ENCODE data around the gene KCTD17. TPM values are rescaled to one million over a fixed set of nuclear protein-coding genes. Genes with fewer than 3 reads are reported as not detected.

Gene KCTD17
- total and polyA plus RNA-seq, 2 of the 4 experiments (the other 2 are of a cell fraction): 28.3 to 37.3 TPM

DNA sequence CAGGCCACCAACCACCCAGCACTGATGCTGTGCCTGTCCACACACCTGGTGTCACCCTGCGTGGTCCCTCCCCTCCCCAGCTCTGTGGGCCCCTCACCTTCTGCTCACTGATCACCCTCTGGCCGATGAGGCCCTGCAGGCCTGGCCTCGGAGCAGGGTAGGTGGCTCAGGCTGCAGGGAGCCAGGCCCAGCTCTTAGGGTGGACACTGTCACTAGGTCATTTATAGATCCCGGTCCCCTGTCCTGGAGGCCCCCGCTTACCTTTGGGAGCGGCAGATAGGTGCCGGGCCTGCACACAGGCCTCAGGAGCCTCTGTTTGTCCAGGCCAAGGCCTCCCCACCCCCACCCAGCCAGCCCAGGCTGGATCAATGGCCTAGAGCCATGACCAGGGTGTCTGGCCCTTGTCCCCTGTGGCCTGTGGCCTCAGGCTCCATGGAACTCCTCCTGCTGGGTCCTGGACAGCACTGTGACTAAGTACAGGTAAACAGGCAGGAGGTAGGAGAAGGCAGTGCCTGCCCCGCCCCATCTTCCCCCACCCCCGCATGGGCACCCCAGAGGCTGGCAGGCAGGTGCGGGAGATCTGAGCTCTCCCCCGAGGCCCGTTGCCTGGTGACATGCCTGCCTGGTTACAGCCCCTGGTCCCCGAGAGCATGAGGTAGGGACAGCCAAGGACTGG is 57.8 kb downstream of the KCTD17 start, which contains the start of gene TMPRSS6:
Gene TMPRSS6 (minus strand): TSS at position 472 of the 676 bp plus-strand sequence. CDS start 6,296 bp downstream, outside the sequence.
- ATAC-seq (ENCODE audit: low read depth) (no peak), DNase-seq (no peak)
- Histone ChIP-seq H3K27ac (ENCODE audit: insufficient read depth, low read length) (no peak within 1 kb of the TSS), H3K9me3 (ENCODE audit: control insufficient read depth, insufficient read depth, low read length) (no peaks in the 10 kb centered on the region), H3K23ac (ENCODE audit: low read depth, low read length) (no peak within 1 kb of the TSS), H3K4ac (ENCODE audit: low read depth, low read length) (no peak within 1 kb of the TSS), H4K20me1 (ENCODE audit: insufficient read depth, low read length) (no peaks in the 10 kb centered on the region), H2BK15ac (ENCODE audit: low read depth, low read length) (no peak within 1 kb of the TSS), H4K8ac (ENCODE audit: low read depth in 2 of 2, low read length in 2 of 2) (no peak within 1 kb of the TSS), H3K4me3 (ENCODE audit: insufficient read depth, low read depth, low read length) (no peak within 1 kb of the TSS), H2BK20ac (ENCODE audit: low read depth, low read length) (no peak within 1 kb of the TSS), H4K5ac (ENCODE audit: low read depth, low read length) (no peak within 1 kb of the TSS), H2AK5ac (ENCODE audit: low read depth, low read length) (no peak within 1 kb of the TSS), H4K91ac (ENCODE audit: insufficient read depth, low read depth, low read length) (no peak within 1 kb of the TSS), H3K9ac (ENCODE audit: low read depth, low read length) (no peak within 1 kb of the TSS), H3K9me1 (ENCODE audit: insufficient read depth, low read length) (no peaks in the 10 kb centered on the region; the same call in 1 of the 2 replicates), H3K36me3 (ENCODE audit: control insufficient read depth, insufficient read depth, low read length) (no peaks in the 10 kb centered on the region), H2AK9ac (replicated peaks; ENCODE audit: low read depth, low read length, poor library complexity) (no peak within 1 kb of the TSS), H2AFZ (replicated peaks; ENCODE audit: low read length, poor library complexity) (no peak within 1 kb of the TSS), H2BK5ac (ENCODE audit: low read depth, low read length, poor library complexity, severe bottlenecking) (no peak within 1 kb of the TSS), H3K14ac (replicated peaks; ENCODE audit: low read depth, low read length) (no peak within 1 kb of the TSS), H3K79me1 (ENCODE audit: low read depth in 1 of 2, low read length in 2 of 2) (no peaks in the 10 kb centered on the region), H3K18ac (ENCODE audit: low read depth, low read length) (no peak within 1 kb of the TSS), H3K4me2 (ENCODE audit: low read depth, low read length) (no peak within 1 kb of the TSS), H3K27me3 (ENCODE audit: control insufficient read depth, insufficient read depth, low read length) (peaks cover 49% of the 10 kb centered on the region), H3K56ac (ENCODE audit: extremely low read depth, insufficient read depth, low read length) (no peak within 1 kb of the TSS), H3K4me1 (ENCODE audit: control insufficient read depth, insufficient read depth, low read length) (no peaks in the 10 kb centered on the region), H2BK120ac (ENCODE audit: low read depth, low read length) (no peak within 1 kb of the TSS)
- dilution Hi-C loops (cut with HindIII; ENCODE audit: low sequenced_read_pairs, unreplicated experiment): no loop called here
- in situ Hi-C loops (cut with MboI; ENCODE audit: low sequenced_read_pairs): no loop called here
- intact Hi-C loops (cut with micrococcal nuclease): no loop called here
- 47% methylated on average over 3 of the region's 13 CpGs; no CpG with 5 or more reads in 1 of the 2 experiments for WGBS, 2 experiments (ENCODE audit: extremely low coverage in 2 of 2, insufficient read length in 1 of 2)
- no TSS peak for BruUV-seq (replicated peaks)
- TF ChIP-seq, protein P1, sequence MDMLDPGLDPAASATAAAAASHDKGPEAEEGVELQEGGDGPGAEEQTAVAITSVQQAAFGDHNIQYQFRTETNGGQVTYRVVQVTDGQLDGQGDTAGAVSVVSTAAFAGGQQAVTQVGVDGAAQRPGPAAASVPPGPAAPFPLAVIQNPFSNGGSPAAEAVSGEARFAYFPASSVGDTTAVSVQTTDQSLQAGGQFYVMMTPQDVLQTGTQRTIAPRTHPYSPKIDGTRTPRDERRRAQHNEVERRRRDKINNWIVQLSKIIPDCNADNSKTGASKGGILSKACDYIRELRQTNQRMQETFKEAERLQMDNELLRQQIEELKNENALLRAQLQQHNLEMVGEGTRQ (IDR thresholded peaks at IDR 0.05; ENCODE audit: low read depth, low read length): no peak
- no peak for TF ChIP-seq CHD1 (IDR thresholded peaks at IDR 0.05; ENCODE audit: low read depth, low read length)
- TF ChIP-seq RCOR1 (IDR thresholded peaks at IDR 0.05; ENCODE audit: insufficient replicate concordance, low read length): no peak
- TF ChIP-seq MXI1 (IDR thresholded peaks at IDR 0.05; ENCODE audit: borderline replicate concordance, low read depth, low read length): no peak
- no peak for TF ChIP-seq CEBPB (IDR thresholded peaks at IDR 0.05; ENCODE audit: low read depth, low read length)
- TF ChIP-seq FOS (IDR thresholded peaks at IDR 0.05; ENCODE audit: low read depth, low read length): no peak
- TF ChIP-seq MAFK (IDR thresholded peaks at IDR 0.05; ENCODE audit: low read depth, low read length): no peak
- no peak for TF ChIP-seq MAZ (IDR thresholded peaks at IDR 0.05; ENCODE audit: borderline replicate concordance, low read depth, low read length)
- TF ChIP-seq, protein P2, sequence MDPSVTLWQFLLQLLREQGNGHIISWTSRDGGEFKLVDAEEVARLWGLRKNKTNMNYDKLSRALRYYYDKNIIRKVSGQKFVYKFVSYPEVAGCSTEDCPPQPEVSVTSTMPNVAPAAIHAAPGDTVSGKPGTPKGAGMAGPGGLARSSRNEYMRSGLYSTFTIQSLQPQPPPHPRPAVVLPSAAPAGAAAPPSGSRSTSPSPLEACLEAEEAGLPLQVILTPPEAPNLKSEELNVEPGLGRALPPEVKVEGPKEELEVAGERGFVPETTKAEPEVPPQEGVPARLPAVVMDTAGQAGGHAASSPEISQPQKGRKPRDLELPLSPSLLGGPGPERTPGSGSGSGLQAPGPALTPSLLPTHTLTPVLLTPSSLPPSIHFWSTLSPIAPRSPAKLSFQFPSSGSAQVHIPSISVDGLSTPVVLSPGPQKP (IDR thresholded peaks at IDR 0.05; ENCODE audit: borderline replicate concordance, low read depth, low read length): no peak
- no peak for TF ChIP-seq RAD21 (IDR thresholded peaks at IDR 0.05; ENCODE audit: low read length)
- no peak for TF ChIP-seq BHLHE40 (IDR thresholded peaks at IDR 0.05; ENCODE audit: low read depth, low read length)
- TF ChIP-seq RFX5 (IDR thresholded peaks at IDR 0.05; ENCODE audit: low read depth, low read length): no peak
- no peak for TF ChIP-seq POLR2A (IDR thresholded peaks at IDR 0.05; ENCODE audit: low read depth, low read length)
- TF ChIP-seq NFE2L2 (IDR thresholded peaks at IDR 0.05; ENCODE audit: low read depth, low read length): no peak
- no peak for TF ChIP-seq SMC3 (IDR thresholded peaks at IDR 0.05; ENCODE audit: low read depth, low read length)
- TF ChIP-seq, protein P3, sequence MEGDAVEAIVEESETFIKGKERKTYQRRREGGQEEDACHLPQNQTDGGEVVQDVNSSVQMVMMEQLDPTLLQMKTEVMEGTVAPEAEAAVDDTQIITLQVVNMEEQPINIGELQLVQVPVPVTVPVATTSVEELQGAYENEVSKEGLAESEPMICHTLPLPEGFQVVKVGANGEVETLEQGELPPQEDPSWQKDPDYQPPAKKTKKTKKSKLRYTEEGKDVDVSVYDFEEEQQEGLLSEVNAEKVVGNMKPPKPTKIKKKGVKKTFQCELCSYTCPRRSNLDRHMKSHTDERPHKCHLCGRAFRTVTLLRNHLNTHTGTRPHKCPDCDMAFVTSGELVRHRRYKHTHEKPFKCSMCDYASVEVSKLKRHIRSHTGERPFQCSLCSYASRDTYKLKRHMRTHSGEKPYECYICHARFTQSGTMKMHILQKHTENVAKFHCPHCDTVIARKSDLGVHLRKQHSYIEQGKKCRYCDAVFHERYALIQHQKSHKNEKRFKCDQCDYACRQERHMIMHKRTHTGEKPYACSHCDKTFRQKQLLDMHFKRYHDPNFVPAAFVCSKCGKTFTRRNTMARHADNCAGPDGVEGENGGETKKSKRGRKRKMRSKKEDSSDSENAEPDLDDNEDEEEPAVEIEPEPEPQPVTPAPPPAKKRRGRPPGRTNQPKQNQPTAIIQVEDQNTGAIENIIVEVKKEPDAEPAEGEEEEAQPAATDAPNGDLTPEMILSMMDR (conservative IDR thresholded peaks at IDR 0.05; ENCODE audit: low read depth, low read length): no peak
- POLR2A ChIA-PET (ENCODE audit: unreplicated experiment): no interaction called here
- CTCF ChIA-PET: interaction anchor here (0.7 kb wide), 1 partner anchor 27 kb away, joined by 6 read pairs; no protein-coding TSS in a partner anchor

Data from IMR-90 (cell line).